Transverse colon (tissue), 4 donors: ENCODE results near the gene VWDE. TPM values are rescaled to one million over a fixed set of nuclear protein-coding genes. Genes with fewer than 3 reads are reported as not detected.
"Not testable (repeated sequence)": the region's sequence is repeated elsewhere in the genome, so short reads cannot be mapped to it uniquely, and the experiment has no call there.

Source experiments
- DNase-seq: peaks from one replicate; pipeline ENCODE4 v3.0.0-alpha.2; 2019
- H3K27ac ChIP-seq, 4 donors: fragments of 200-600 bp; sonication (generic); 2 replicates each; pipeline ENCODE4 v1.5.1; 2016 to 2018; ENCODE audit warnings: inconsistent platforms in 4 of 4
- H3K27me3 ChIP-seq: fragments of 200-600 bp; sonication (generic); 2 replicates; pipeline ENCODE4 v1.5.1; 2017; ENCODE audit warnings: inconsistent platforms
- H3K36me3 ChIP-seq, 4 donors: fragments of 200-600 bp; sonication (generic); 2 replicates each; pipeline ENCODE4 v1.5.1; 2017 to 2019; ENCODE audit warnings: inconsistent platforms in 4 of 4
- H3K4me1 ChIP-seq, 4 donors: fragments of 200-600 bp; sonication (generic); 2 replicates each; pipeline ENCODE4 v1.5.1; 2017 to 2020; ENCODE audit warnings: inconsistent platforms in 4 of 4
- H3K4me3 ChIP-seq, 4 donors: fragments of 200-600 bp; sonication (generic); 1 replicate in 1 of 4; 2 replicates in 3 of 4; pipeline versions ENCODE4 v1.5.1 to v1.6.1; 2017 to 2019; ENCODE audit warnings: inconsistent platforms in 4 of 4
- H3K9me3 ChIP-seq, 2 donors: fragments of 200-600 bp; sonication (generic); 2 replicates each; pipeline ENCODE4 v1.5.1; 2017 to 2019; ENCODE audit warnings: inconsistent platforms in 2 of 2
- EP300 ChIP-seq: sonication (generic); formaldehyde crosslinking; IDR thresholded peaks from one replicate; pipeline ENCODE4 v1.6.1; 2017; ENCODE audit warnings: antibody characterized with exemption, low read depth
- POLR2A ChIP-seq: fragments of 450-650 bp; IDR thresholded peaks from one replicate; pipeline ENCODE4 v1.6.1; 2016; ENCODE audit warnings: antibody characterized with exemption, mild to moderate bottlenecking, moderate library complexity
- POLR2AphosphoS5 ChIP-seq, 3 donors: sonication (generic); formaldehyde crosslinking; IDR thresholded peaks; one replicate each; pipeline ENCODE4 v1.6.1; 2016; ENCODE audit warnings: antibody characterized with exemption in 3 of 3
- WGBS, 2 donors: methylation state at CpG; one replicate each; pipeline ENCODE4 v1.1.5; 2018; ENCODE audit warnings: low coverage in 1 of 2; 5-methylcytosine and 5-hydroxymethylcytosine counted together
- in situ Hi-C, 4 donors: fragments of 200-750 bp; cut with MboI; loops; one replicate each; pipeline versions ENCODE4 v1.15.0 to v1.15.1; 2017; ENCODE audit warnings: low sequenced_read_pairs in 3 of 4, low pct_ligation_motif_present in 1 of 4, low pct_unique_long_range_greater_than_20kb in 1 of 4
- intact Hi-C: fragments of 100-400 bp; cut with DNase I; formaldehyde crosslinking; loops from one replicate; pipeline ENCODE4 v1.15.1; 2023; ENCODE audit warnings: low total_unique reads
- total RNA-seq, 4 donors: library from RNA; depleted of rRNA; stranded (reverse); fragments of >200 nt; gene quantifications; one replicate each; pipeline ENCODE4 v1.1.0, GENCODE V29; 2016
- TF ChIP-seq, protein P1 (sequence below), 5 experiments: fragments of 200-600 bp in 3 of 5; fragments of 450-650 bp in 2 of 5; sonication (generic) in 3 of 5; IDR thresholded peaks; 1 replicate in 2 of 5; 2 replicates in 3 of 5; pipeline ENCODE4 v1.5.1; 2016 to 2017; ENCODE audit warnings: antibody characterized with exemption in 5 of 5, inconsistent platforms in 3 of 5, mild to moderate bottlenecking in 2 of 5, moderate library complexity in 1 of 5

The VWDE gene
- total RNA-seq, 4 donors from 2014 or later, result 0.20 to 6.4 (median 2.0) TPM; not detected in 1

DNA sequence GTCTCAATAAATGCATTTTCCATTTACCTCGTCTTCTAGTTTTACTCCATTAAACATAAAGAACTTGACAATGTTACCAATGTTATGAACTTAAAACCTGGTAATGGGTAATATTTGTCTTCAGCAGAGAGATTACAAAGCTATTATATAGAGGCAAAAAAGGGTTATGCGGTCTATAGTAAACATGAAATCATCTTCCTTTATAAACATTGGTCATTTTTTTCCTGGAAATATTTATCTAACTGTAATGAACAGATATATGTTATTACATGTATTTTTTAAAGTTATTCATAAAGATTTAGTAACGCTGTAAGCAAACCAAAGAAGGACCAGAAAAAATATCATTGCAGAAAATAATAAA lies 1.3 kb downstream of the VWDE start:
- peaks cover 0 to 14% (median 5%) of the 10 kb centered on the region in 4 donors for H3K4me1 ChIP-seq
- DNase-seq, result no peak
- intact Hi-C loops (no loop called here), in situ Hi-C loops (no loop called here)
- H3K27ac ChIP-seq, result no peak overlapping the region
- WGBS, 2 donors, result 62 to 68% methylated on average over 3 of the region's 3 CpGs
- peaks cover 5 to 7% of the 10 kb centered on the region in 2 donors for H3K9me3 ChIP-seq
- peaks cover 25% of the 10 kb centered on the region for H3K27me3 ChIP-seq
- no peak overlapping the region for H3K4me3 ChIP-seq
- H3K36me3 ChIP-seq, result no peaks in the 10 kb centered on the region
- no peak for TF ChIP-seq POLR2AphosphoS5 (IDR thresholded peaks at IDR 0.05)
- TF ChIP-seq, protein P1, sequence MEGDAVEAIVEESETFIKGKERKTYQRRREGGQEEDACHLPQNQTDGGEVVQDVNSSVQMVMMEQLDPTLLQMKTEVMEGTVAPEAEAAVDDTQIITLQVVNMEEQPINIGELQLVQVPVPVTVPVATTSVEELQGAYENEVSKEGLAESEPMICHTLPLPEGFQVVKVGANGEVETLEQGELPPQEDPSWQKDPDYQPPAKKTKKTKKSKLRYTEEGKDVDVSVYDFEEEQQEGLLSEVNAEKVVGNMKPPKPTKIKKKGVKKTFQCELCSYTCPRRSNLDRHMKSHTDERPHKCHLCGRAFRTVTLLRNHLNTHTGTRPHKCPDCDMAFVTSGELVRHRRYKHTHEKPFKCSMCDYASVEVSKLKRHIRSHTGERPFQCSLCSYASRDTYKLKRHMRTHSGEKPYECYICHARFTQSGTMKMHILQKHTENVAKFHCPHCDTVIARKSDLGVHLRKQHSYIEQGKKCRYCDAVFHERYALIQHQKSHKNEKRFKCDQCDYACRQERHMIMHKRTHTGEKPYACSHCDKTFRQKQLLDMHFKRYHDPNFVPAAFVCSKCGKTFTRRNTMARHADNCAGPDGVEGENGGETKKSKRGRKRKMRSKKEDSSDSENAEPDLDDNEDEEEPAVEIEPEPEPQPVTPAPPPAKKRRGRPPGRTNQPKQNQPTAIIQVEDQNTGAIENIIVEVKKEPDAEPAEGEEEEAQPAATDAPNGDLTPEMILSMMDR (IDR thresholded peaks at IDR 0.05), result no peak
- no peak for TF ChIP-seq POLR2A

- DNase-seq, result no peak
- Histone ChIP-seq H3K36me3 (no peaks in the 10 kb centered on the region), H3K9me3 (peaks cover 5 to 7% of the 10 kb centered on the region in 2 donors), H3K4me3 (no peak overlapping the region), H3K27me3 (peaks cover 25% of the 10 kb centered on the region), H3K27ac (no peak overlapping the region), H3K4me1 (peaks cover 0 to 14% (median 5%) of the 10 kb centered on the region in 4 donors)
- intact Hi-C loops (no loop called here), in situ Hi-C loops (no loop called here)
- TF ChIP-seq POLR2A, result no peak
- no peak for TF ChIP-seq POLR2AphosphoS5 (IDR thresholded peaks at IDR 0.05)
- no peak for TF ChIP-seq EP300
- TF ChIP-seq, protein P1 (IDR thresholded peaks at IDR 0.05), result no peak
- 84 to 86% methylated on average over 9 of the region's 9 CpGs for WGBS, 2 donors
Observed at GRCh38 chr7:12401538-12402364, 1.9 kb downstream of the VWDE start.

GRCh38 chr7:12398186-12398585 lies 5.5 kb downstream of the VWDE start:
- peaks cover 9% of the 10 kb centered on the region for H3K27me3 ChIP-seq
- TF ChIP-seq POLR2A, result no peak
- no peak for DNase-seq
- H3K4me3 ChIP-seq, result no peak overlapping the region
- peaks cover 5 to 7% of the 10 kb centered on the region in 2 donors for H3K9me3 ChIP-seq
- H3K4me1 ChIP-seq, result peaks cover 0 to 5% (median 2%) of the 10 kb centered on the region in 4 donors
- intact Hi-C loops, result no loop called here
- H3K27ac ChIP-seq, result no peak overlapping the region
- in situ Hi-C loops, result no loop called here
- no peaks in the 10 kb centered on the region for H3K36me3 ChIP-seq

- Histone ChIP-seq H3K27me3 (peaks cover 5% of the 10 kb centered on the region), H3K36me3 (no peaks in the 10 kb centered on the region), H3K9me3 (peaks cover 5 to 7% of the 10 kb centered on the region in 2 donors), H3K27ac (no peak overlapping the region), H3K4me1 (no peaks in the 10 kb centered on the region), H3K4me3 (no peak overlapping the region)
- DNase-seq, result no peak
- in situ Hi-C loops, result no loop called here
- 92 to 93% methylated on average over 4 of the region's 4 CpGs for WGBS, 2 donors
- TF ChIP-seq EP300, result no peak
- no peak for TF ChIP-seq POLR2A
- intact Hi-C loops, result no loop called here
Observed at GRCh38 chr7:12397671-12398070, 6.0 kb downstream of the VWDE start.

DNA sequence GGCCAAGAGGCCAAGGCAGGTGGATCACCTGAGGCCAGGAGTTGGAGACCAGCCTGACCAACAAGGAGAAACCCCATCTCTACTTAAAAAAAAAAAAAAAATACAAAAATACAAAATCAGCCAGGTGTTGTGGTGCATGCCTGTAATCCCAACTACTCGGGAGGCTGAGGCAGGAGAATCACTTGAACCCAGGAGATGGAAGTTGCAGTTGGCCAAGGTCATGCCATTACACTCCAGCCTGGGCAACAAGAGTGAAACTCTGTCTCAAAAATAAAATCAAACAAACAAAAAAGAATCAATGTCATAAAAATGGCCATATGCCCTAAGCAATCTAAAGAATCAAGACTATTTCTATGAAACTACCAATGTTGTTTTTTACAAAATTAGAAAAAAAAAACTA lies 7.0 kb downstream of the VWDE start:
- H3K27ac ChIP-seq, intact Hi-C loops, H3K4me1 ChIP-seq, in situ Hi-C loops, DNase-seq, H3K36me3 ChIP-seq, H3K27me3 ChIP-seq, H3K9me3 ChIP-seq, H3K4me3 ChIP-seq: not testable (repeated sequence)
- WGBS, 2 donors, result 80 to 90% methylated on average over 1 of the region's 1 CpG
